ENCODE data around the gene CACNA1I. TPM values are rescaled to one million over a fixed set of nuclear protein-coding genes. Genes with fewer than 3 reads are reported as not detected.

The CACNA1I gene
- total RNA-seq, 1 experiment from 2014 or later = 0.90 TPM

DNA sequence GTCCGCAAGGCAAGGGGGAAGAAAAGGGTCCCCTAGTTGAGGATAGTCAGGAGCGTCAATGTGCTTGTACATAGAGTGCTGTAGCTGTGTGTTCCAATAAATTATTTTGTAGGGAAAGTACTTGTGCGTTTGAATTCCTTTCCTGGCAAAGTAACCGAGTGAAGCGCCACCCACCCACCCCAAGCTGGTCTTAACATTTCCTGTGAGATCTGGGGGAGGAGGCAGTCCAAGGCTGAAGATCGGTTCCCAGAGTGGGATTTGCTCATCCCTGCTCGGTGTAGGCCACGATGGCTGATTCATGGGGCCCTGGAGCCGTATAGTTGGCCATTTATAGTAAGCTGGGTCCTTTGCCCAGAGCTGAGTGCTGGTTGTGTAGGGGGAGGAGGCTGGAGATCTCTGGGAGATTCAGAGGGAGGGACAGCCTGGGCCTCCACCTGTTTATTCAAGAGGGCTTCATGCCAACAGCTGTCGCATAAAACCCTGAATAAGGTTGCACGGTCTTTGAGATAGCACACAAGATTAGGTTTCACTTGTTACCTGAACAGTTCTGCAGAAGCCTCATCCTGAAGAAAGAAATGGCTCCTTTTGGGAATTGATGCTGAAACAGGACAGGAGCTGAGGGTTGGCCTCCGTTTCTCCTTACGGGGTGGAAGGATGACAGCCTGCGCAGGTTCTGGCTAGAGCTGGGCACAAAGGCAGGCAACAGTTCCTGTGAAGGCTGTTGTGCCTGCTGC lies 47.8 kb upstream of the CACNA1I start:
- Histone ChIP-seq H3K27ac (ENCODE audit: low read depth, low read length, poor library complexity, severe bottlenecking) (peak overlapping the region; percentile 38), H3K4me1 (ENCODE audit: insufficient read depth, low read length, poor library complexity, severe bottlenecking) (peaks cover 24% of the 10 kb centered on the region), H3K9me3 (ENCODE audit: low read depth, low read length, poor library complexity, severe bottlenecking) (no peaks in the 10 kb centered on the region), H3K36me3 (ENCODE audit: insufficient read depth, low read length, poor library complexity, severe bottlenecking) (peaks cover 49% of the 10 kb centered on the region), H3K4me3 (ENCODE audit: low read depth, low read length, poor library complexity, severe bottlenecking) (peak overlapping the region; percentile 97), H3K27me3 (replicated peaks; ENCODE audit: insufficient read depth, low read depth, low read length, poor library complexity) (no peaks in the 10 kb centered on the region)
- no TSS peak for BruUV-seq (replicated peaks)
- intact Hi-C loops (cut with micrococcal nuclease; ENCODE audit: unreplicated experiment) = loop anchor here (10.0 kb wide), 1 partner anchor 128 kb away; the partner anchor contains the start of gene TAB1
- TF ChIP-seq, protein P1, sequence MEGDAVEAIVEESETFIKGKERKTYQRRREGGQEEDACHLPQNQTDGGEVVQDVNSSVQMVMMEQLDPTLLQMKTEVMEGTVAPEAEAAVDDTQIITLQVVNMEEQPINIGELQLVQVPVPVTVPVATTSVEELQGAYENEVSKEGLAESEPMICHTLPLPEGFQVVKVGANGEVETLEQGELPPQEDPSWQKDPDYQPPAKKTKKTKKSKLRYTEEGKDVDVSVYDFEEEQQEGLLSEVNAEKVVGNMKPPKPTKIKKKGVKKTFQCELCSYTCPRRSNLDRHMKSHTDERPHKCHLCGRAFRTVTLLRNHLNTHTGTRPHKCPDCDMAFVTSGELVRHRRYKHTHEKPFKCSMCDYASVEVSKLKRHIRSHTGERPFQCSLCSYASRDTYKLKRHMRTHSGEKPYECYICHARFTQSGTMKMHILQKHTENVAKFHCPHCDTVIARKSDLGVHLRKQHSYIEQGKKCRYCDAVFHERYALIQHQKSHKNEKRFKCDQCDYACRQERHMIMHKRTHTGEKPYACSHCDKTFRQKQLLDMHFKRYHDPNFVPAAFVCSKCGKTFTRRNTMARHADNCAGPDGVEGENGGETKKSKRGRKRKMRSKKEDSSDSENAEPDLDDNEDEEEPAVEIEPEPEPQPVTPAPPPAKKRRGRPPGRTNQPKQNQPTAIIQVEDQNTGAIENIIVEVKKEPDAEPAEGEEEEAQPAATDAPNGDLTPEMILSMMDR (conservative IDR thresholded peaks at IDR 0.05; ENCODE audit: low read depth, low read length) = no peak
- no peak for TF ChIP-seq EZH2 (IDR thresholded peaks at IDR 0.05; ENCODE audit: borderline replicate concordance, low read depth, low read length, poor library complexity, severe bottlenecking)
- no peak for DNase-seq (ENCODE audit: low spot score)
- ChIA-PET CTCF (no interaction called here), POLR2A (ENCODE audit: low non-redundant PET) (interaction anchor here (0.6 to 1.4 kb wide), 3 partner anchors 21 to 1794 kb away, joined by 3 to 5 read pairs (median 5); partner anchors contain the start of gene MIEF1)

DNA sequence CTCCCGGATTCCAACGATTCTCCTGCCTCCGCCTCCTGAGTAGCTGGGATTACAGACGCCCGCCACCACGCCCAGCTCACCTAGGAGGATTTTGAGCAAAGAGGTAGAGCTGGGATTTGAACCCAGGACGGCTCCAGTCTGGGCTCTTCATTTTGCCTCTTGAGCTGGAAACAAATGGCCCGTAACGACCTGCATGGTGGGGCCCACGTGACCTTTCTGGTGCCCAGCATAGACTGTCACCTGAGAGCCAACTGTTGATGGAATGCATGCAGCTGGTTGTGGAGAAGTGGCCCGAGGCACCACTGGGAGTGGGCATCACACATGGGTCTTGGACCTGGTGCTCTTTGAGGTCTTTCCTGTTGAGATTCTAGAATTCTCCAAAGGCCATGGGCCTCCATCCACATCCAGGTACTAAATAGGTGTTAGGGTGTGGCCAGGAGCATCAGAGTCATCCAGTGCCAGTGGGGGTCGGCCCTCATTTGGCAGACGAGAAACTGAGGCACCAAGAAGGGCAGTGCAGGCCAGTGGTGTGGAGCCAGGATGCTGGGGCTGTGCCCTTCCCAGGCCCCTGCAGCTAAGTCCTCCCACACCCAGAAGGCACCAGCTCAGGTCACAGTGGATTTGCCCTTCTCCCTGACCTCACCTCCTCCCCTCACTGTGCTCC lies 46.3 kb upstream of the CACNA1I start:
- no peak for DNase-seq (ENCODE audit: low spot score)
- Histone ChIP-seq H3K27ac (ENCODE audit: low read depth, low read length, poor library complexity, severe bottlenecking) (peak overlapping the region; percentile 30), H3K4me1 (ENCODE audit: insufficient read depth, low read length, poor library complexity, severe bottlenecking) (peaks cover 24% of the 10 kb centered on the region), H3K27me3 (replicated peaks; ENCODE audit: insufficient read depth, low read depth, low read length, poor library complexity) (no peaks in the 10 kb centered on the region), H3K9me3 (ENCODE audit: low read depth, low read length, poor library complexity, severe bottlenecking) (no peaks in the 10 kb centered on the region), H3K36me3 (ENCODE audit: insufficient read depth, low read length, poor library complexity, severe bottlenecking) (peaks cover 57% of the 10 kb centered on the region), H3K4me3 (ENCODE audit: low read depth, low read length, poor library complexity, severe bottlenecking) (peak overlapping the region; percentile 97)
- TF ChIP-seq, protein P1 (conservative IDR thresholded peaks at IDR 0.05; ENCODE audit: low read depth, low read length) = no peak
- TF ChIP-seq EZH2 (IDR thresholded peaks at IDR 0.05; ENCODE audit: borderline replicate concordance, low read depth, low read length, poor library complexity, severe bottlenecking) = no peak
- POLR2A ChIA-PET (ENCODE audit: low non-redundant PET) = interaction anchor here (0.5 to 1.3 kb wide), 7 partner anchors 10 to 970 kb away, joined by 3 to 17 read pairs (median 4); partner anchors contain the start of gene RPL3
- intact Hi-C loops (cut with micrococcal nuclease; ENCODE audit: unreplicated experiment) = loop anchor here (10.0 kb wide), 1 partner anchor 129 kb away; the partner anchor contains the start of gene TAB1
- no TSS peak for BruUV-seq (replicated peaks)
- CTCF ChIA-PET = interaction anchor here (1.2 kb wide), 1 partner anchor 520 kb away, joined by 4 read pairs; no protein-coding TSS in a partner anchor

DNA sequence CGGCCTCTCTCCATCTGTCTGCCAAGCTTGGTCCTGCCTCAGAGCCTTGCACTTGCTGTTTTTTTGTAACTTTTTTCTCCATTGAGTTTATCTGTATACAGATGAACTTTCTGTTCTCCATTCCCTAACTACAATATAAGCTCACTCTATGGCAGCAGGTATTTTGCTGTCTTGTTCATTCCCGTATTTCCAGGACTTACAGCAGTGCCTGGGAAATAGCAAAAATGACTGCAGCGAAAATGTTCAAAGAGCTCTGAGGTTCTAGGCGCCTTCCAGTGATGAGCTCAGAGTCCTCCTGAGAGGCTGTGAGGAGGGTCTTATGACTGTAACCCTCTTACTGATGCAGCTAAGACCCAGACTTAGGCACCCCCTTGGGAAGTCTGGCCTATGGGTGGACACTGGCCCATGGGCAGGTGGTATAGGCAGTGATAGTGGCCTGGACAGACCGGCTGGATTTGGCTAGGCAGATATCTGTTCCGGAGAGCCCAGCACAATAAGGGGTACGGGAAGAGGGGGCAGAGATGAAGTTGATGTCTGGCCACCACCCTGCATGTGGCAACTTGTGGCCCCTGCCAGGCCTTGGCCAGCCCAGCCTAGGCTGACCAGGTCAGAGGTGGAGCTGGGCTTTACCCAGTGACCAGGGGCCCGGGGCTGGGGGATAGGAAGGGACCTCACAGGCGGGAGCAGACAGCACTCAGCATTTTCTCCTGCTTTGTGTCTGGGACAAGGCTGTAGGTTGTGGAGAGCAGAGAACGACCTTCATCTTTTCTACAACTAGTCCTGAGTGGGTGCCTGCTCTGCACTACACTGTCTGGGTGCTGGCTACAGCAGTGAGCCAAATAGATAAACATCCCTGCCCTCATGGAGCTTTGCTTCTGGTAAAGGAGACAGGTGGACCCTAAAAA lies 45.5 kb upstream of the CACNA1I start:
- BruUV-seq (replicated peaks) = no TSS peak
- H3K4me1 ChIP-seq (ENCODE audit: insufficient read depth, low read length, poor library complexity, severe bottlenecking) = peaks cover 31% of the 10 kb centered on the region
- ChIA-PET POLR2A (ENCODE audit: low non-redundant PET) (interaction anchor here (0.8 to 1.3 kb wide), 3 partner anchors 10 to 208 kb away, joined by 3 to 4 read pairs (median 3); partner anchors contain the start of gene RPL3), CTCF (interaction anchor here (1.2 kb wide), 1 partner anchor 519 kb away, joined by 4 read pairs; no protein-coding TSS in a partner anchor)
- peaks cover 65% of the 10 kb centered on the region for H3K36me3 ChIP-seq (ENCODE audit: insufficient read depth, low read length, poor library complexity, severe bottlenecking)
- intact Hi-C loops (cut with micrococcal nuclease; ENCODE audit: unreplicated experiment) = loop anchor here (5.0 to 10.0 kb wide), 2 partner anchors 130 to 208 kb away; partner anchors contain the start of genes RPL3 and TAB1
- TF ChIP-seq EZH2 (IDR thresholded peaks at IDR 0.05; ENCODE audit: borderline replicate concordance, low read depth, low read length, poor library complexity, severe bottlenecking) = no peak
- no peak for DNase-seq (ENCODE audit: low spot score)
- peak overlapping the region; percentile 30 for H3K27ac ChIP-seq (ENCODE audit: low read depth, low read length, poor library complexity, severe bottlenecking)
- H3K9me3 ChIP-seq (ENCODE audit: low read depth, low read length, poor library complexity, severe bottlenecking) = no peaks in the 10 kb centered on the region
- no peak overlapping the region for H3K4me3 ChIP-seq (ENCODE audit: low read depth, low read length, poor library complexity, severe bottlenecking)
- H3K27me3 ChIP-seq (replicated peaks; ENCODE audit: insufficient read depth, low read depth, low read length, poor library complexity) = no peaks in the 10 kb centered on the region
